Superior temporal gyrus (tissue), 1 donor: ENCODE results near the gene TUBE1.
"Not testable (repeated sequence)": the region's sequence is repeated elsewhere in the genome, so short reads cannot be mapped to it uniquely, and the experiment has no call there.

Experiments used
- DNase-seq: peaks from one replicate; pipeline ENCODE4 v3.0.0-alpha.2; 2016; ENCODE audit errors: extremely low spot score

The TUBE1 gene, protein sequence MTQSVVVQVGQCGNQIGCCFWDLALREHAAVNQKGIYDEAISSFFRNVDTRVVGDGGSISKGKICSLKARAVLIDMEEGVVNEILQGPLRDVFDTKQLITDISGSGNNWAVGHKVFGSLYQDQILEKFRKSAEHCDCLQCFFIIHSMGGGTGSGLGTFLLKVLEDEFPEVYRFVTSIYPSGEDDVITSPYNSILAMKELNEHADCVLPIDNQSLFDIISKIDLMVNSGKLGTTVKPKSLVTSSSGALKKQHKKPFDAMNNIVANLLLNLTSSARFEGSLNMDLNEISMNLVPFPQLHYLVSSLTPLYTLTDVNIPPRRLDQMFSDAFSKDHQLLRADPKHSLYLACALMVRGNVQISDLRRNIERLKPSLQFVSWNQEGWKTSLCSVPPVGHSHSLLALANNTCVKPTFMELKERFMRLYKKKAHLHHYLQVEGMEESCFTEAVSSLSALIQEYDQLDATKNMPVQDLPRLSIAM

DNA sequence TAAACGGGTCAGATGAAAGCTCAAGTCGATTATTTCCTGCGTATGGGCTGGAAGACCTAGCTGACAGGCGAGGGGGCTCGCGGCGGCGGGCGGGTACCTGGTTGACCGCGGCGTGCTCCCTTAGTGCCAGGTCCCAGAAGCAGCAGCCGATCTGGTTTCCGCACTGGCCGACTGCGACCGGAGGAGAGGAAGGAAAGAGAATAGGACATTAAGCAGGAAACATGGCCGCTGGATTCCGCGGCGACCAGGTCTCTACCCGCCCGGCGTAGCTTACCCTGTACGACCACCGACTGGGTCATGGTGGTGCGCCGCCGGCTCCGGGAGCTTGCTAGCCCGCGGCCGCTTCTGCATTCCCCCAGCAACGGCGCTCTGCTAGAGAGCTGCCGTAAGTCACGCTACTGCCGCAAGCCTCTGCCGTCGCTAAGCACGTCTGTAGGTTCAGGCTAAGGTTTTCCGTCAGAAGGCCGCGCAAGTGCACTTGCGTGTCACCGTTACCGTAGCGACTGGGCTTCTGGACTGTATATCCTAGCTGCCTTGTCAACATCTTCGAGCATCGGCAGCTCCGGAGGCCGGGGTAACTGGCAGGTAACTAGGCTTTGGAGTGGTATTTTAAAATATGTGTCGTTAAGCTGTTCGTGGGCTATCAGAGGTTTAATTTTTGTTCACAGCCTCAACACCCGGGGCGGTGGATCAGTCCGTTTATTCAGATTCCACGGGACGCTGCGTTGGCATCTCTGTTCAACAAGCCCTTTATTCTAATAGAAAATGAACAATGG is at the start of gene TUBE1, which contains the start of gene FAM229B:
Gene TUBE1 (minus strand): TSS at position 347 of the 776 bp plus-strand sequence. CDS start 48 bp downstream, at position 299.
Gene FAM229B (plus strand): TSS at position 456 of the 776 bp plus-strand sequence. CDS start 11,693 bp downstream, outside the sequence.
- DNase-seq = peak; percentile 97

DNA sequence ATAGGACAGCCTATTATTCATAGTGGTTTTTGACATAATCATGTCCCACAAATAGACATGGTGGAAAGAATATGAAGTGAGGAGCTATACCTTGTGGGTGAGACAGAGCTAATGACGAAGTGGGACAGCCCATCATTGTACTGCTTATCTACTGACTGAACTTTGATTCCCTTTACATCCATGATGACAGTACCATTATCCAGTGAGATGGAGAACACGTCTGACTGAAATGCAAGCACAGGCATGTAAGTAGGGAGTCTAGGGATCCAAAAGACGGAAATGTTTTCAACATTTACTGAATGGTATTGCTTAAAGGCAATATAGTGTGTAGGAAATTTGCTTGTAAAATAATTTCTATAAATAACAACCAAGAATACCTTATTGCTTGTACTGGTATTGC is 43.6 kb upstream of the TUBE1 start:
- DNase-seq = no peak

DNA sequence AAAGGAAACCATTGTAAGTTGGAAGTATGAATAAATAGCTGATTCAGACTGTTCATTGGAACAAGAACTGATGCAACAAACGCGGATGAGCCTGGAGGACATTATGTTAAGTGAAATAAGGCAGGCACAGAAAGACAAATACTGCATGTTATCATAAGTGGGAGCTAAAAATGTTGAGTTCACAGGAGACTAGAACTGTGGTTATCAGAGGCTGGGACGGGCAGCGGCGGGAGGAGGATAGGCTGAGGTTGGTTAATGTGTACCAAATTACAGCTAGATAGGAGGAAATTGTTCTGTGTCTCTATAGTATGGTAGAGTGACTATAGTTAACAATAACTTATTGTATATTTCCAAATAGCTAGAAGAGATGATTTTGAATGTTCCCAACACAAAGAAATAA is 40.9 kb upstream of the TUBE1 start:
- no peak for DNase-seq

DNA sequence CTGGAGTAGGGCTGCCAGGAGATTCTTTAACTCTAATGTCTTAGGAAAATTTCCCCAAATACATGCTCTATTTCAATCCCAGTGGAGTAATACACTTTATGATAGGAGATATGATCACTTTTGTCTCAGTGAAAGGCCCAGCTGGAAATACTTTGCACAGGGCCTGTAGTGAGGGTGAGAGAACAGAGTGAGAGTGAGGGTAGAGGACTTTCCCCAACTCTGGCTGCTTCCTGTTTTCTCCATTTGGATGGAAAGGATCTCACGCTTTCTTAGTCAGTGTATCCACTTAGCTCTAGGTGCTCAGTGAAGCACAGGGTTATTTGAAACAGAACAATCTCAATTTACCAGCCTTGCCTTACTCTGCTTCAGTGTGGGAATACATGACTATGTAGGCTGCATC is 36.7 kb upstream of the TUBE1 start:
- no peak for DNase-seq

DNA sequence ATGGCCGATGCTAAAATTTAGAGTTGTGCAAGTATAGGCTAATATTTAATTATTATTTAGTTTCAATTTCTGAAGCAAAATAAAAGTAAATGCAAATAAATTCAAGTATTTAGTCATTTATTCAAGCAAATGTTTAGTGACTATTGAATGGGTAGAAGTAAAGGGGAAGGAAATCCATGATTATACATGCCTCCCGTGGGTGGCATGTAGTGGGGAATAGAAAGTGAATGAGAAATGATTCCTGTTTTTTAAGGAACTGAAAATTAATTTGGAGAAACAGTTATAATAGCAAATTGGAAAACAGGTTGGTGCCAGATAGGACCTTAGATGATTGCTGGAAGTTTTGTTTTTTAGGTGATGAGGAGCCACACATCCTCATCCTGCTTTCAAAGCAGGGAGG is 35.5 kb upstream of the TUBE1 start:
- no peak for DNase-seq

DNA sequence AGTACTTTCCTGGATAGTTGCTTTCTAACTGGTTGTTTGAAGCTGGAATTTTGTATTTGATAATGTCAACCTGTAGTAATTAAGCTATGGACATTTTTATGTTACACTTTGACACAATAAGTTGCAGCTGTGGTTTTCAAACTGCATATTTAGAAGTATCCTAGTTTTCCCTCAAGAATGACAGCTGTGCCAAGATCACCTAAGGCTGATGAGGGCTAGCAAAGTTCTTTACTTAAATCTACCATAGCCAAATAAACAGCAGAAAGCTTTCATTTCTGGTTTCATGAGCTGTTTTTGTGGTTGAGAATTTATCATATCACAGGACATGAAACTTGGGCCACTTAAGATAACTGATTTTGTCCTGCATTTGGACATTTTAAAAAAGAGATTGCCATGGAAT is 30.8 kb upstream of the TUBE1 start:
- no peak for DNase-seq

DNA sequence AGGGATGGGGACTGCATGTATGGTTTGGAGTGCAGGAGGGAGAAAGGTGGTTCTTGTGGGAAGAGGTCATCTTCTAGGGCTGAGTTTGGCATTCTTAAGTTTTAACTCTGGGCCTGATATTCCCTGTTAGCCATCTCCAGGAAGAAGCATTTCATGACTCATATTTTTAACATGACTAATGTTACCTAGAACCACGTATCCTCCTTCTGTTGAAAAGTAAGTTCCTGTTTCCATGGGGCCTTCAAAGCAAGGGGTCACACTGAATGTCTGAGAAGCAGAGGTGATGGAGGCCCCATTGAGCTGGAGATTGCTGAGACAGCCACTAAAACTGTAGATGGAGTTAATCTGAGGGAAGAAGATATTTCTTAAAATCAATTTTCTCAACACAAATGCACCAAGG is 30.3 kb upstream of the TUBE1 start:
- no peak for DNase-seq

DNA sequence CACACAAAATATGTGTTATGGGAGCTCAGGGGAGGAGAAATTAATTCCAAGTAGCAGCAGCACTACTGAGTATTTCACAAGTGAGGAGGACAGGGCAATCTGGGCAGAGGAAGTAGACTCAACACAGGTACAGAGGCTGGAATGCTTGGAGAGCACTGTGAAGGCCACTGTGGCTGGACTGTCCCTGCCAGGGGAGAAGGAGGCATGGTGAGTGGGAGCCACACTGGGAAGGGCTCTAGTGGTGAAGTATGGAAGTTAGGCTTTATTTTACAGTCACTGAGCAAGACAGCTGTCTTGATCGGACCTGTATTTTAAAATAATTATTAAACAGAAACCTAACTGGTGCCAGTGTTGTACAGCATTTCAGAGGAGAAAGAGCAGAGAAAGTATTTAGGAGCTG is 28.9 kb upstream of the TUBE1 start:
- DNase-seq = no peak

DNA sequence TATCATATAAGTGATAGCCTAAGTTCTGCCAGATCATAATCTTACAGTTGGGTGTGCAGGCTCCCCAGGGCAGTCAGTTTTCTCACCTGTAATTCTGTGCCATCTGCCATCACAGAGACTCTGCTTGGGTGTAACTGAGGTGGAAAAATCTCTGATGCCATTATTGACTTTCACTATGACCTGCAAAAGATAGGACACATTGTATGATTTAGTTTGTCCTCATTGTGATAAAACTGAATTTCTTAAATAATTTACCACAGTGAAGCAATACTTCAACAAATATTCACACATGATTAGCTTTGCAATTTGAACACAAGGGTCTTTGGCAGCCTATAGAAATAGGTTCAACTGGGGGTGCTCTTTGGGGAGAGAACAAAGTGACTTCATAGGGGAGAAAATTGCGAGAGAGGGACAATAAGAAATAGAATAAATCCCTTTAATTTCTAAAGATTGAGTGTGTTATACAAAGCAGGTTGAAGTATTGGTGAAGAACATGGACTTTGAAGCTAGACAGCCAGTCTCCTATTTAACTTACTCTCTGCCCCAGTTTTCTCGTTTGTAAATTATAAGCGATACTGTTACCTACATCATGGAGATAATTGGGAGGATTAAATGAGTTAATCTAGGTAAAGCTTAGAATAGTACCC is 27.4 kb upstream of the TUBE1 start:
- DNase-seq = no peak

DNA sequence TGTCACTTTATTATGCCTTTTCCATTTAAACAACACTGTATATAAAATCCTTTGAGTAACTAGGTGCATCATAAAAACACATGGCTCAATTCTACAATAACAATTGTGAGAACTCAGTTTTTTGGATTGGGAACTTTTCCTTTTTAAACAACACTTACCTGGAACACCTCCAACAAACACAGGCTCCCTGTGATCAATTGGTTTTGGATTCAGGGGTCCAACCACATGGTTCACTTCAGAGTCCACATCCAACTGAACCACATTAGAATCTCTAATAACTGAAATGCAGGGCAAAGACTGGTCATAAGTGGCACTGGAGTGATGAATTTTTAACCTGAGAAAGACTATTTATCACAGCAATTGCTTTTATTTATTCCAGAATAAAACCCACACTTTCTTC is 26.6 kb upstream of the TUBE1 start:
- DNase-seq = no peak

DNA sequence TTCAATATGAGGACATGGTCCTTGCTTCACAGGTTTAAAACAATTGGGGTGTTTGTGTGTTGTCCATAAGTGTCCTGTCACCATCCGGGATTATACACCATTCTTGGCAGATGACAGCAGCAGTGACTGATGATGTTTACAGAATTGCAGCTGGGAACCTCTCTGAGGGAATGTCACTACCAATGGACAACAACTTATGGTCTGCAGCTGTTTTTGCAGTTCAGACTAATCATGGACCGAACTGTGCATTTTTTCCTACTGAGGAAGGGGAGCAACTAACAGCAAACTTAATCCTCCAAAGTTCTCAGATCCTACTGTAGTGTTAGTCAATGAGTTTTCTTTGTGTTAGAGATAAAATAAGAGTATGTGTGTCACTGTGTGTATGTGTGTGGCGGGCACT is 26.1 kb upstream of the TUBE1 start:
- peak; percentile 67 for DNase-seq

DNA sequence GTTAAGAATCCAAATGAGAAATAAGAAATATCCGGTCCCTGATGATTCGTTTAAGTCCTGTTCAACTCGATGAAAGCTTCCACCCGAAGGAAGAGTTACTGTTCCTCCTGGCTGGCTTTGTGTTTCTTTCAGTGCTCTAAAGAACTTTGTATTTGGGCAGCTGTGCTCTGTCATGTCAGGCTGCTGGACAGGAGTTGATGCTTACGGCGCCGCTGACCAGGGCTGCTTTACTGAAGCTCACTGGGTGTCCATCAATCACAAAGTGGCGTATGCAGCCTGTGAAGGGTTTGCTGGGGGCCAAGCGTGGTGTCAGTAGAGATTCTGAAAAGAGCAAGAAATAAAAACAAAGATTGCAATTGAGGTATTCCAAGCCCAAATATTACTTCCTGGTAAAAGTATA is 22.0 kb upstream of the TUBE1 start:
- DNase-seq = peak; percentile 28

DNA sequence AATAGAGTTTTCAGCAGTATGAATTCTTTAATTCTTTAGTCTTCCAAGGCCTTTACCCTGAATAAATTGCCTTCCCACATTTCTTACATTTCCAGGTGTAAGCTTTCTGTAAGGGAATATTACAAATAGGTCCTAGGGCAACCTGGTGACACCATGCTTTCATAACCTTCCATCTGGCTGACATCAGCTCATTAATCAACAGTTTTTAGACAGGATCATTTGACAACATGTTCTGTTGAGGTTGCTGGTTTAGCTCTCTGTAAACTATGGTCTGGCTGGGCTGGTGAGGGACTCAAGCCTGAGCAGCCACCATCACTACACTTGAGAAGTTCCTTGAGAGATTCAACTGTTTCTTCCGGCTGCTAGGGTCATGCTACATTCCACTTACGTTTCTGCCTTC is 19.3 kb upstream of the TUBE1 start:
- DNase-seq = no peak

DNA sequence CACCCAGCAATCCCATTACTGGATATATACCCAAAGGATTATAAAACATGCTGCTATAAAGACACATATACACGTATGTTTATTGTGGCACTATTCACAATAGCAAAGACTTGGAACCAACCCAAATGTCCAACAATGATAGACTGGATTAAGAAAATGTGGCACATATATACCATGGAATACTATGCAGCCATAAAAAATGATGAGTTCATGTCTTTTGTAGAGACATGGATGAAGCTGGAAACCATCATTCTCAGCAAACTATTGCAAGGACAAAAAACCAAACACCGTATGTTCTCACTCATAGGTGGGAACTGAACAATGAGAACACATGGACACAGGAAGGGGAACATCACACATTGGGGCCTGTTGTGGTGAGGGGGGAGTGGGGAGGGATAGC is 18.7 kb upstream of the TUBE1 start:
- DNase-seq = not testable (repeated sequence)

DNA sequence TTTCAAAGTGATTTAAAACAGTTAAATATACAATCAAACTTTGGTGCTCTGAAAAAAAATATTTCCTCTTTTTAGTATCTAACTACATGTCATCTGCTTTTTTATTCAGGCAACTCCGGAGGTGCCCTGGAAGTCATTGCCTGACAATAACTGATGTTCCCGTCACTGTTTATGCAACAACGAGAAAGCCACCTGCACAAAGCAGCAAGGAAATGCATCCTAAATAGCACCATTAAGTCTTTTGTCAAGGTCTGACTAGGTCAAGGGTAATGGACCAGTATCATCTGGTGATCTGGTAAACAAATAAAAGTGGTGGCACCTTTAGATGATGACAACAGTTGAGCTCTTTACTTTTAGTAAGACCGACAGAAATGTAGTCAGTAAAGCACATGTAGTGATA is 13.3 kb upstream of the TUBE1 start:
- DNase-seq = no peak

DNA sequence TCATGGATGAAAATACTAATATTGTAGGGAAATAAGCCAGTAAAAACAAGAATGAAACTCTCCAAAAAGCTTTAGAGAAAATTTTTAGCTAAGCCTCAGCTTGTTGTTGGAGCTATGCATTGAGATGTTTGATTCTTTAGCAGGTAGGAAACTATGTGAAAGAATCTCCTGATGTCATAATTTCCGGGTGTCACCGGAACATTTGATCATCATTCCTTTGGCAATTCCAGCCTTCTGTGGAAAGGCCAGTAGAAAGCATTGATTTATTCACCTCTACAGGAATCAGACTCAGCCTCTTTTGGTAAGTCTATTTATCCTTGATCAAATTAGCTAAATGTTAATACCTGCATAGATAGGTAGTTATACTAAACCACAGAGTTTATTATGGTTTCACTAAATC is 9.6 kb upstream of the TUBE1 start:
- DNase-seq = no peak

DNA sequence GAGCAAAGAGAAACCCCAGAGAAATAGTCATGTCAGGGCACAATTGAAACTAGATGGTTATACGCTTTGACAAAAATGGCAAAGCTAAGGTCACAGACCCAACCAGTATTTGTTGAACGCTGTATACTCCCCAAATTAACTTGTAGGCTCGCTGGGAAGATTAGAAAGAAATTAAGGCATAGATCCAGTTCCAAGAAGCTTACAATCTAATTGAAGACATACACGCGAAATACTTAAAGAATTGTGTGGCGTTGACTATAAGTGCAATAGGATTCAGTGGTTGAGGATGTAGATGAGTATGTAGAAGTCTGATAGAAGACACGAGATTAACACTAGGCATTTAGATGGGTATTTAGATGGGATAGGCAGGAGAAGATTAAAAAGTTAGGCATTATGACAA is 634 bp upstream of the TUBE1 start:
- DNase-seq = no peak

DNA sequence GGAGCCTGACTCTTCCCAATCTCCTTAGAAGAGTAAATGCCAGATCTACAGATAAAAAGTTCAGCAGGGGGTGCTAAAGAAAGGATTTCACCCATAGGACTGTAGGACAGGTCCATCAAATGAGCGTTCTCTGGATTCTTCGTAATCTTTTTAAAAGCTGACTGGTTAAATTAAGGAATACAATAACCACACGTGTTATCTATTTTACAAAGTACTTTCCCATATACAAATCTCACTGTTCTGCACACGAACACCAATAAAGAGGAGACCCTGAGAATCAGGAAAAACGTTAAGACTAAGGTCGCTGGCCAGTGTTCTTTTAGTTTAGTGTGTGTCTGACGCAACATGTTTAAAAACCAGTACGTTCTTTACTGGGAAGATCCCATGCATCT is 542 bp downstream of the TUBE1 start:
- peak; percentile 68 for DNase-seq

DNA sequence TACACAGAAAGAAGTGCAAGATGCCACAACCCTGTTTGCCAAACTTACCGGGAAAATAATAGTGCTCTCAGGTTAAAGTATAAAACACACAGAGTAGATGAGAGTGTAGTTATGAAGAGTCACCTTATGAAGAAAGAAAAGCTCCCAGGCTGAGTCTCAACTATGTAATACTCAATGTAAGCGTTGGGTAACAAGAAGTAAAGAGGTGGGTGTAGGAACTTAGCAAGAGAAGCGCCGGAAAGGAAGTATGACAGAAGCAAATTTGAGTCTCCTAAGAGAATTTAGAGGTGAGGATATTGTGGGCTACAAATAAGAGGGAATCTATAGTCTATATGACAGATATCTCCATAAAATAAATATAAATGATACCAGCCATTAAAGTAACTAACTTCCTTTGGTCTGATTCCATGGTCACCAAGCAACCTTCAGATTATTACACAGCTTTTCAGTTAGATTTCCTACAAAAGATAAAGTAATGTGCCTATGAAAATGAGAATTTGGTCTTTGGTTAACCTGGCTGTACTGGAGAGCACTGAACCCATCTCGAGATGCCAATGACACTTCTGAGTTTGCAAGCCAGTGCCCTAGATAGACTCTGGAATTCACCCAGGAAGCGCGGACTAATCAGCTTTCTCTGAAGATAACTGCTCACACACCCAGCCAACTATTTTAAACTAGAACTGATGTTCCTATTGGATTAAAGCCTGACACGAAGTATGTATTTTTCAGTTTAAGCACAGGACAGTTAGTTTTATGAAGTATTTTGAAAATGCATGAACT is 1.8 kb downstream of the TUBE1 start:
- no peak for DNase-seq

DNA sequence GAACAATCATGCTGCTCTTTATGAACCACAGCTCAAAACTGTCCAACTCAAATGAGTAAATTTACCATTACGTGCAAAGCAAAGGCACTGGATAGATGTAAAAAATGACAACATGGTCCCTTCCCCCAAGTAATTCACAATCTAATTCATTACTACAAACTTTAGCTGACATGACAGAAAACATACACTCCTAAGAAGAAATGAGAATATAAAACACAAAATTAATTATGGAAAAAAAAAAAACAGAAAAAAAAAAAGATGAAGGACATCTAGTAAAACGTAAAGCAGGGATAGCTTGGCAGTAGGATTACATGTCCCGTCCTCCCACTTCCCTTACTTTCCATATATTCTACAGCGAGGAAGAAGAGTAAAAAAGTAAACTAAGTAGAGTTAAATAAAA is 5.7 kb downstream of the TUBE1 start:
- DNase-seq = no peak

DNA sequence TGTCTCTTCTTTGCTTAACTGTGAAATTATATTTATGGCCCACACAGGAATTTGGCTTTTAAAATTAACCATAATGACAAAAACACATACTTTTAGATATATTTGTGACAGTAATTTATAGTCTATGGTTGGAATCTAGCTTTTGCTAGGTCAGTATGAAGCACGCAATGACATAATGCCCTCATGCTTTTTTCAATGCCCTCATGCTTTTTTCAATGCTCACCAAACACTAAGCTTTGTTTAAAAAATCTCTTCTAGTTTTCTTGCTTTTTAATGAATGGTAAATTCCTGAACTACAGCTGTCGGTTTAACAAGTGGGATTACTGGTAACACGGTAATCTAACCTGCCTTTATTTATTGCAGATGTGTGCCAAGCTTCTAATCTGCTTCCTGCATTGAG is 20.7 kb downstream of the TUBE1 start:
- no peak for DNase-seq
